H9 (cell line): ENCODE data around the gene LAMA3. TPM values are rescaled to one million over a fixed set of nuclear protein-coding genes. Genes with fewer than 3 reads are reported as not detected.

Source experiments
- DNase-seq: peaks from one replicate; pipeline ENCODE4 v3.0.0-alpha.2; 2017
- H2AFZ ChIP-seq: one replicate; pipeline ENCODE4 v1.6.1; 2013; ENCODE audit warnings: mild to moderate bottlenecking, low read length, control low read depth, moderate library complexity
- H2AK5ac ChIP-seq: 2 replicates; pipeline ENCODE4 v1.6.1; 2013; ENCODE audit warnings: low read length, control low read depth, mixed read lengths; ENCODE audit not compliant: insufficient read length
- H2BK120ac ChIP-seq: one replicate; pipeline ENCODE4 v1.6.1; 2013; ENCODE audit warnings: low read depth, mild to moderate bottlenecking, low read length, control low read depth, inconsistent platforms; ENCODE audit not compliant: poor library complexity, severe bottlenecking
- H2BK12ac ChIP-seq: 2 replicates; pipeline ENCODE4 v1.6.1; 2013; ENCODE audit warnings: low read length, control low read depth, mixed read lengths, low read depth; ENCODE audit not compliant: insufficient read length
- H2BK15ac ChIP-seq: 2 replicates; pipeline ENCODE4 v1.6.1; 2013; ENCODE audit warnings: low read depth, low read length, control low read depth
- H2BK20ac ChIP-seq: one replicate; pipeline ENCODE4 v1.6.1; 2013; ENCODE audit warnings: low read depth, mild to moderate bottlenecking, low read length, control low read depth, inconsistent platforms; ENCODE audit not compliant: poor library complexity, severe bottlenecking
- H2BK5ac ChIP-seq: 2 replicates; pipeline ENCODE4 v1.6.1; 2013; ENCODE audit warnings: low read length, control low read depth, mixed read lengths; ENCODE audit not compliant: insufficient read length
- H3K14ac ChIP-seq: 2 replicates; pipeline ENCODE4 v1.6.1; 2013; ENCODE audit warnings: low read length, control low read depth; ENCODE audit not compliant: insufficient read depth
- H3K18ac ChIP-seq: 2 replicates; pipeline ENCODE4 v1.6.1; 2013; ENCODE audit warnings: low read depth, mild to moderate bottlenecking, mixed read lengths, low read length, control low read depth; ENCODE audit not compliant: insufficient read length
- H3K23ac ChIP-seq: 2 replicates; pipeline ENCODE4 v1.6.1; 2013; ENCODE audit warnings: low read length, control low read depth, mixed read lengths, low read depth; ENCODE audit not compliant: insufficient read length
- H3K23me2 ChIP-seq: 2 replicates; pipeline ENCODE4 v1.6.1; 2013; ENCODE audit warnings: low read depth, mild to moderate bottlenecking, mixed read lengths, low read length, control low read depth; ENCODE audit not compliant: insufficient read length, poor library complexity, severe bottlenecking
- H3K27ac ChIP-seq: 2 replicates; pipeline ENCODE4 v1.5.1; 2013; ENCODE audit warnings: low read length, control low read depth, mixed read lengths, low read depth; ENCODE audit not compliant: insufficient read length
- H3K27me3 ChIP-seq: 2 replicates; pipeline ENCODE4 v1.6.1; 2013; ENCODE audit warnings: low read length, control low read depth, inconsistent platforms; ENCODE audit not compliant: insufficient read depth
- H3K4ac ChIP-seq: 2 replicates; pipeline ENCODE4 v1.6.1; 2013; ENCODE audit warnings: low read depth, mild to moderate bottlenecking, control low read depth, inconsistent platforms, low read length, moderate library complexity
- H3K4me1 ChIP-seq: 2 replicates; pipeline ENCODE4 v1.6.1; 2013; ENCODE audit warnings: low read length, control low read depth, inconsistent platforms; ENCODE audit not compliant: insufficient read depth
- H3K4me2 ChIP-seq: 2 replicates; pipeline ENCODE4 v1.6.1; 2013; ENCODE audit warnings: low read length, control low read depth, mixed read lengths; ENCODE audit not compliant: insufficient read length, insufficient read depth
- H3K56ac ChIP-seq: 2 replicates; pipeline ENCODE4 v1.6.1; 2013; ENCODE audit warnings: low read depth, mild to moderate bottlenecking, mixed read lengths, low read length, control low read depth; ENCODE audit not compliant: insufficient read length
- H3K79me1 ChIP-seq: 2 replicates; pipeline ENCODE4 v1.6.1; 2013; ENCODE audit warnings: low read depth, mild to moderate bottlenecking, moderate library complexity, low read length, control low read depth, inconsistent platforms; ENCODE audit not compliant: insufficient read depth, poor library complexity, severe bottlenecking
- H3K79me2 ChIP-seq: 2 replicates; pipeline ENCODE4 v1.6.1; 2013; ENCODE audit warnings: low read length, control low read depth, inconsistent platforms; ENCODE audit not compliant: insufficient read depth
- H3K9ac ChIP-seq: 2 replicates; pipeline ENCODE4 v1.6.1; 2013; ENCODE audit warnings: low read length, control low read depth, mixed read lengths; ENCODE audit not compliant: insufficient read length; ENCODE audit errors: extremely low read depth
- H3K9me3 ChIP-seq: one replicate; pipeline ENCODE4 v1.6.1; 2013; ENCODE audit warnings: low read depth, low read length, inconsistent platforms; ENCODE audit not compliant: control insufficient read depth
- H3T11ph ChIP-seq: one replicate; pipeline ENCODE4 v1.6.1; 2013; ENCODE audit warnings: mild to moderate bottlenecking, low read length, control low read depth, inconsistent platforms
- H4K20me1 ChIP-seq: one replicate; pipeline ENCODE4 v1.6.1; 2013; ENCODE audit not compliant: control insufficient read depth, insufficient read length, insufficient read depth
- H4K5ac ChIP-seq: 2 replicates; pipeline ENCODE4 v1.6.1; 2013; ENCODE audit warnings: low read depth, mild to moderate bottlenecking, mixed read lengths, low read length, control low read depth; ENCODE audit not compliant: insufficient read length
- H4K8ac ChIP-seq: replicated peaks from 2 replicates; pipeline ENCODE4 v1.6.1; 2013; ENCODE audit warnings: low read length, control low read depth, mixed read lengths, low read depth; ENCODE audit not compliant: insufficient read length
- H4K91ac ChIP-seq: 2 replicates; pipeline ENCODE4 v1.6.1; 2013; ENCODE audit warnings: low read depth, mild to moderate bottlenecking, moderate library complexity, mixed read lengths, low read length, control low read depth; ENCODE audit not compliant: insufficient read length
- H3K27ac Mint-ChIP-seq, 3 experiments: 2 replicates in 2 of 3; 3 replicates in 1 of 3; pipeline ENCODE4 v1.8.0; 2020 to 2021; ENCODE audit warnings: mixed read lengths in 3 of 3, mild to moderate bottlenecking in 1 of 3, moderate library complexity in 1 of 3
- H3K27me3 Mint-ChIP-seq: 2 replicates; pipeline ENCODE4 v1.8.0; 2021; ENCODE audit warnings: low read depth, mild to moderate bottlenecking, moderate library complexity, mixed read lengths
- H3K36me3 Mint-ChIP-seq, 3 experiments: 2 replicates in 2 of 3; 3 replicates in 1 of 3; pipeline ENCODE4 v1.8.0; 2020 to 2021; ENCODE audit warnings: low read depth in 3 of 3, mixed read lengths in 3 of 3; ENCODE audit not compliant: insufficient read depth in 1 of 3
- H3K4me1 Mint-ChIP-seq, 2 experiments: 2 replicates each; pipeline ENCODE4 v1.8.0; 2020; ENCODE audit warnings: mixed read lengths in 2 of 2
- H3K4me3 Mint-ChIP-seq, 2 experiments: 2 replicates in 1 of 2; 3 replicates in 1 of 2; pipeline ENCODE4 v1.8.0; 2020 to 2021; ENCODE audit warnings: mild to moderate bottlenecking in 2 of 2, mixed read lengths in 2 of 2, moderate library complexity in 1 of 2
- H3K9me3 Mint-ChIP-seq, 2 experiments: 2 replicates in 1 of 2; 3 replicates in 1 of 2; pipeline ENCODE4 v1.8.0; 2020; ENCODE audit warnings: mild to moderate bottlenecking in 2 of 2, mixed read lengths in 2 of 2, moderate library complexity in 1 of 2
- CTCF ChIP-seq: fragments of 200-600 bp; sonication (generic); conservative IDR thresholded peaks from 3 replicates; pipeline ENCODE4 v1.8.0; 2021; ENCODE audit warnings: antibody characterized with exemption, mild to moderate bottlenecking
- WGBS: extraction: QIAGEN DNeasy Blood & Tissue Kit; methylation state at CpG from one replicate; pipeline ENCODE4 v1.1.7; 2013; ENCODE audit warnings: missing lambda C conversion rate, low lambda C conversion rate, mixed read lengths; ENCODE audit not compliant: insufficient read length; ENCODE audit errors: extremely low coverage; 5-methylcytosine and 5-hydroxymethylcytosine counted together
- total RNA-seq: library from RNA; stranded (reverse); gene quantifications from 2 replicates; pipeline ENCODE4 v1.2.1, GENCODE V29; 2021

The LAMA3 gene
- total RNA-seq, 1 experiment from 2014 or later = 0.33 TPM

- Histone ChIP-seq H3K4me2 (no peak overlapping the region), H3K14ac (no peak overlapping the region), H3K4ac (no peak overlapping the region), H3T11ph (no peak overlapping the region), H2BK20ac (no peak overlapping the region), H4K20me1 (no peaks in the 10 kb centered on the region), H3K4me1 (no peaks in the 10 kb centered on the region), H3K27ac (no peak overlapping the region), H3K9me3 (no peaks in the 10 kb centered on the region), H3K56ac (no peak overlapping the region), H3K9ac (no peak overlapping the region), H2BK12ac (no peak overlapping the region), H2BK5ac (no peak overlapping the region), H4K91ac (no peak overlapping the region), H4K5ac (no peak overlapping the region), H3K23ac (no peak overlapping the region), H2BK15ac (no peak overlapping the region), H3K79me2 (no peaks in the 10 kb centered on the region; the same call in 1 of the 2 replicates), H3K23me2 (no peaks in the 10 kb centered on the region), H4K8ac (no peak overlapping the region), H3K27me3 (no peaks in the 10 kb centered on the region), H2BK120ac (no peak overlapping the region), H2AFZ (no peak overlapping the region), H2AK5ac (no peak overlapping the region), H3K79me1 (no peaks in the 10 kb centered on the region), H3K18ac (no peak overlapping the region)
- no peak for DNase-seq
- no CpG with 5 or more reads among the region's 7 CpGs for WGBS
- Mint-ChIP-seq H3K4me1 (peaks cover 3% of the 10 kb centered on the region in 2 experiments; a peak in 2 of 4 replicates), H3K27me3 (no peaks in the 10 kb centered on the region), H3K27ac (no peak overlapping the region), H3K4me3 (no peak overlapping the region), H3K36me3 (no peaks in the 10 kb centered on the region; a peak in 1 of 7 replicates), H3K9me3 (no peaks in the 10 kb centered on the region)
- TF ChIP-seq CTCF = no peak
Observed at GRCh38 chr18:23798249-23798648, 109.0 kb downstream of the LAMA3 start.
